Calu3 (cell line): ENCODE data around the gene OPRPN. TPM values are rescaled to one million over a fixed set of nuclear protein-coding genes. Genes with fewer than 3 reads are reported as not detected.

ENCODE experiments used
- BruUV-seq: library from RNA; stranded (reverse); fragments of 400-500 nt; replicated peaks from 2 replicates; lab custom pipeline; 2021; lab: Mats Ljungman, UMichigan
- CTCF ChIA-PET: fragments of 300-600 bp; sonication (Branson Sonifier 250); formaldehyde crosslinking; loops from one replicate; lab custom pipeline; 2022; ENCODE audit warnings: antibody characterized with exemption; lab: Charles Lee
- DNase-seq: peaks from one replicate; pipeline ENCODE4 v3.0.0; 2022
- H3K27ac Mint-ChIP-seq: one replicate; pipeline ENCODE4 v1.8.0; 2022; ENCODE audit warnings: mixed read lengths; ENCODE audit not compliant: unreplicated experiment
- H3K27me3 Mint-ChIP-seq: one replicate; pipeline ENCODE4 v1.8.0; 2022; ENCODE audit warnings: mixed read lengths; ENCODE audit not compliant: unreplicated experiment
- H3K36me3 Mint-ChIP-seq: one replicate; pipeline ENCODE4 v1.8.0; 2022; ENCODE audit warnings: mild to moderate bottlenecking, moderate library complexity, mixed read lengths; ENCODE audit not compliant: insufficient read depth, unreplicated experiment
- H3K4me1 Mint-ChIP-seq: one replicate; pipeline ENCODE4 v1.8.0; 2022; ENCODE audit warnings: mild to moderate bottlenecking, low read depth, mixed read lengths; ENCODE audit not compliant: unreplicated experiment
- H3K4me3 Mint-ChIP-seq: one replicate; pipeline ENCODE4 v1.8.0; 2022; ENCODE audit warnings: mild to moderate bottlenecking, low read depth, moderate library complexity, mixed read lengths; ENCODE audit not compliant: unreplicated experiment
- H3K9me3 Mint-ChIP-seq: one replicate; pipeline ENCODE4 v1.8.0; 2022; ENCODE audit warnings: low read depth, mixed read lengths; ENCODE audit not compliant: unreplicated experiment
- CTCF ChIP-seq: fragments of 200-600 bp; IDR thresholded peaks from one replicate; pipeline ENCODE4 v1.8.0; 2022; ENCODE audit warnings: antibody characterized with exemption; ENCODE audit not compliant: unreplicated experiment
- intact Hi-C: fragments of 100-400 bp; cut with micrococcal nuclease; formaldehyde crosslinking; loops from one replicate; pipeline ENCODE4 v1.10.0; 2022; ENCODE audit not compliant: unreplicated experiment
- total RNA-seq: library from RNA; stranded (reverse); gene quantifications from 2 replicates; pipeline ENCODE4 v1.2.3, GENCODE V29; 2022

Gene OPRPN
- total RNA-seq, 1 experiment from 2014 or later = not detected

- Mint-ChIP-seq H3K27ac (no peak overlapping the region), H3K9me3 (no peaks in the 10 kb centered on the region), H3K36me3 (no peaks in the 10 kb centered on the region), H3K4me1 (no peaks in the 10 kb centered on the region), H3K4me3 (no peak overlapping the region), H3K27me3 (no peaks in the 10 kb centered on the region)
- intact Hi-C loops = no loop called here
- TF ChIP-seq CTCF = no peak
- CTCF ChIA-PET = no interaction called here
- DNase-seq = no peak
- BruUV-seq = no TSS peak
These were observed 29.0 kb downstream of the OPRPN start for GRCh38 chr4:70426789-70427188.

DNA sequence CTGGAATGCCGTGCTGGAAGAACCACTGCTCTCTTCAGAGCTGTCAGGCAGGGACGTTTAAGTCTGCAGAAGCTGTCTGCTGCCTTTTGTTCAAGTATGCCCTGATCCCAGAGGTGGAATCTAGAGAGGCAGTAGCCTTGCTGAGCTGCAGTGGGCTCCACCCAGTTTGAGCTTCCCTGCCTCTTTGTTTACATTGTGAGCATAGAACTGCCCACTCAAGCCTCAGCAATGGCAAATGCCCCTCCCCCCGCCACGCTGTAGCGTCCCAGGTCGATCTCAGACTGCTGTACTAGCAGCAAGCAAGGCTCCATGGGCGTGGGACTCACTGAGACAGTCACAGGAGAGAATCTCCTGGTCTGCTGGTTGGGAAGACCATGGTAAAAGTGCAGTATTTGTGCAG is 39.5 kb downstream of the OPRPN start:
- no peak for TF ChIP-seq CTCF
- no peaks in the 10 kb centered on the region for H3K27me3 Mint-ChIP-seq
- no peaks in the 10 kb centered on the region for H3K4me1 Mint-ChIP-seq
- no peak overlapping the region for H3K27ac Mint-ChIP-seq
- CTCF ChIA-PET = no interaction called here
- H3K36me3 Mint-ChIP-seq = no peaks in the 10 kb centered on the region
- no peaks in the 10 kb centered on the region for H3K9me3 Mint-ChIP-seq
- DNase-seq = no peak
- no peak overlapping the region for H3K4me3 Mint-ChIP-seq
- BruUV-seq = no TSS peak
- intact Hi-C loops = no loop called here

GRCh38 chr4:70442474-70442873 is 44.7 kb downstream of the OPRPN start:
- CTCF ChIA-PET = no interaction called here
- intact Hi-C loops = no loop called here
- no peaks in the 10 kb centered on the region for H3K27me3 Mint-ChIP-seq
- H3K9me3 Mint-ChIP-seq = no peaks in the 10 kb centered on the region
- TF ChIP-seq CTCF = no peak
- H3K27ac Mint-ChIP-seq = no peak overlapping the region
- H3K36me3 Mint-ChIP-seq = no peaks in the 10 kb centered on the region
- DNase-seq = no peak
- BruUV-seq = no TSS peak
- no peak overlapping the region for H3K4me3 Mint-ChIP-seq
- no peaks in the 10 kb centered on the region for H3K4me1 Mint-ChIP-seq

GRCh38 chr4:70443329-70443728 is 45.6 kb downstream of the OPRPN start:
- Mint-ChIP-seq H3K4me3 (no peak overlapping the region), H3K27ac (no peak overlapping the region), H3K4me1 (no peaks in the 10 kb centered on the region), H3K27me3 (no peaks in the 10 kb centered on the region), H3K36me3 (no peaks in the 10 kb centered on the region), H3K9me3 (no peaks in the 10 kb centered on the region)
- BruUV-seq = no TSS peak
- TF ChIP-seq CTCF = no peak
- intact Hi-C loops = no loop called here
- CTCF ChIA-PET = no interaction called here
- no peak for DNase-seq
